ENCODE data around the gene CSHL1.
"Not testable (repeated sequence)": the region's sequence is repeated elsewhere in the genome, so short reads cannot be mapped to it uniquely, and the experiment has no call there.

Gene CSHL1

GRCh38 chr17:63917646-63918045 lies 6.6 kb upstream of the CSHL1 start:
- no peak for DNase-seq

GRCh38 chr17:63917206-63917605 lies 6.1 kb upstream of the CSHL1 start:
- DNase-seq, result not testable (repeated sequence)

GRCh38 chr17:63916566-63917185 lies 5.6 kb upstream of the CSHL1 start:
- DNase-seq, result no peak

- DNase-seq, result not testable (repeated sequence)
Observed at GRCh38 chr17:63915753-63916152, 4.7 kb upstream of the CSHL1 start.

GRCh38 chr17:63914471-63914870 lies 3.4 kb upstream of the CSHL1 start:
- DNase-seq, result no peak

GRCh38 chr17:63911657-63912100 lies 621 bp upstream of the CSHL1 start:
- no peak for DNase-seq

- DNase-seq, result no peak
Observed at GRCh38 chr17:63910096-63910495, 962 bp downstream of the CSHL1 start.

- not testable (repeated sequence) for DNase-seq
Observed at GRCh38 chr17:63909586-63909985, 1.5 kb downstream of the CSHL1 start.

- peak; percentile 5 for DNase-seq
Observed at GRCh38 chr17:63907161-63907778, 3.8 kb downstream of the CSHL1 start.

GRCh38 chr17:63904796-63905195 lies 6.3 kb downstream of the CSHL1 start:
- DNase-seq, result not testable (repeated sequence)

GRCh38 chr17:63903787-63904201 lies 7.3 kb downstream of the CSHL1 start:
- DNase-seq, result not testable (repeated sequence)

GRCh38 chr17:63901971-63902370 lies 9.1 kb downstream of the CSHL1 start:
- not testable (repeated sequence) for DNase-seq

GRCh38 chr17:63898899-63899798 lies 11.9 kb downstream of the CSHL1 start:
- not testable (repeated sequence) for DNase-seq

GRCh38 chr17:63896524-63897354 lies 14.3 kb downstream of the CSHL1 start, which contains the start of gene CSH1:
Gene CSH1, minus strand, starts transcription at chr17:63896574. Its CDS starts 63 bp downstream, at chr17:63896511.
- not testable (repeated sequence) for DNase-seq

GRCh38 chr17:63894821-63895220 lies 16.2 kb downstream of the CSHL1 start:
- not testable (repeated sequence) for DNase-seq

GRCh38 chr17:63894021-63894420 lies 17.0 kb downstream of the CSHL1 start:
- DNase-seq, result not testable (repeated sequence)

- not testable (repeated sequence) for DNase-seq
Observed at GRCh38 chr17:63892316-63893037, 18.6 kb downstream of the CSHL1 start.

GRCh38 chr17:63889026-63889848 lies 21.8 kb downstream of the CSHL1 start:
- peak; percentile 4 for DNase-seq

GRCh38 chr17:63885119-63885518 lies 25.9 kb downstream of the CSHL1 start:
- not testable (repeated sequence) for DNase-seq

GRCh38 chr17:63882626-63883126 lies 28.4 kb downstream of the CSHL1 start:
- not testable (repeated sequence) for DNase-seq
